Measurements from ENCODE around the gene CADM1. TPM values are rescaled to one million over a fixed set of nuclear protein-coding genes. Genes with fewer than 3 reads are reported as not detected.

Gene CADM1
- total and polyA plus RNA-seq, 9 of the 15 experiments (the other 6 are each of a cell fraction or from before 2014, with no cell fraction given): 0.42 TPM; not detected in 8

- Histone ChIP-seq H3K79me2 (ENCODE audit: control insufficient read depth, insufficient read depth, low read length) (no peaks in the 10 kb centered on the region), H3K36me3 (ENCODE audit: control insufficient read depth, insufficient read depth, low read length) (no peaks in the 10 kb centered on the region), H4K20me1 (replicated peaks; ENCODE audit: control insufficient read depth, insufficient read depth, low read length) (no peaks in the 10 kb centered on the region), H3K4me2 (ENCODE audit: insufficient read depth, low read length) (no peak overlapping the region), H3K27me3 (ENCODE audit: control insufficient read depth in 2 of 2, insufficient read depth in 2 of 2, low read length in 2 of 2) (no peaks in the 10 kb centered on the region), H3K9me1 (ENCODE audit: control insufficient read depth, insufficient read depth, low read length) (no peaks in the 10 kb centered on the region), H3K4me1 (replicated peaks in 1 of 2; ENCODE audit: control insufficient read depth in 2 of 2, insufficient read depth in 2 of 2, low read length in 2 of 2) (no peaks in the 10 kb centered on the region), H3K9ac (ENCODE audit: insufficient read depth in 1 of 2, low read depth in 2 of 2, low read length in 2 of 2) (no peak overlapping the region), H3K9me3 (replicated peaks; ENCODE audit: control insufficient read depth, insufficient read depth, low read depth, low read length) (no peaks in the 10 kb centered on the region), H3K4me3 (no peak overlapping the region), H2AFZ (ENCODE audit: low read depth, low read length) (no peak overlapping the region), H3K27ac (ENCODE audit: extremely low read depth, low read depth, low read length) (no peak overlapping the region)
- POLR2A ChIA-PET: no interaction called here
- intact Hi-C loops (cut with micrococcal nuclease) (no loop called here), in situ Hi-C loops (cut with MboI) (no loop called here)
- TF ChIP-seq HDGF (IDR thresholded peaks at IDR 0.05) (no peak), NR2F6 (CRISPR knock-in tag; IDR thresholded peaks at IDR 0.05) (no peak), SIN3B (IDR thresholded peaks at IDR 0.05; ENCODE audit: low read depth) (no peak), ZBTB33 (CRISPR knock-in tag; IDR thresholded peaks at IDR 0.05) (no peak), TFE3 (CRISPR knock-in tag; IDR thresholded peaks at IDR 0.05) (no peak), HOXB6 (CRISPR knock-in tag; IDR thresholded peaks at IDR 0.05; ENCODE audit: borderline replicate concordance) (no peak), THRB (CRISPR knock-in tag; conservative IDR thresholded peaks at IDR 0.05) (no peak), THRA (IDR thresholded peaks at IDR 0.05) (no peak), SMARCA4 (IDR thresholded peaks at IDR 0.05) (no peak), GABPB1 (CRISPR knock-in tag; IDR thresholded peaks at IDR 0.05) (no peak), SMAD1 (IDR thresholded peaks at IDR 0.05; ENCODE audit: low read depth, low read length, partially characterized antibody) (no peak), HSF4 (CRISPR knock-in tag; IDR thresholded peaks at IDR 0.05; ENCODE audit: borderline replicate concordance) (no peak), MAFG (tag; conservative IDR thresholded peaks at IDR 0.05) (no peak)
- no TSS peak for BruUV-seq (replicated peaks)
- no peak for ATAC-seq
- no peak for DNase-seq (ENCODE audit: extremely low read depth in 1 of 4, low spot score in 3 of 4)
- 0% methylated on average over 3 of the region's 3 CpGs for WGBS (ENCODE audit: insufficient coverage, low coverage, missing lambda C conversion rate)
- FAIRE-seq: no peak
- CTCF ChIA-PET (ENCODE audit: low intra/inter-chr PET ratio): no interaction called here
Measured at GRCh38 chr11:115471367-115471766, 32.8 kb downstream of the CADM1 start.

All from K562 (cell line).